Transverse colon (tissue), 4 donors: ENCODE results near the gene MEGF11.

Source experiments
- EP300 ChIP-seq: sonication (generic); formaldehyde crosslinking; IDR thresholded peaks from one replicate; pipeline ENCODE4 v1.6.1; 2017; ENCODE audit warnings: antibody characterized with exemption, low read depth
- POLR2A ChIP-seq: fragments of 450-650 bp; IDR thresholded peaks from one replicate; pipeline ENCODE4 v1.6.1; 2016; ENCODE audit warnings: antibody characterized with exemption, mild to moderate bottlenecking, moderate library complexity
- POLR2AphosphoS5 ChIP-seq, 3 donors: sonication (generic); formaldehyde crosslinking; IDR thresholded peaks; one replicate each; pipeline ENCODE4 v1.6.1; 2016; ENCODE audit warnings: antibody characterized with exemption in 3 of 3
- TF ChIP-seq, protein P1 (sequence below), 5 experiments: fragments of 200-600 bp in 3 of 5; fragments of 450-650 bp in 2 of 5; sonication (generic) in 3 of 5; IDR thresholded peaks; 1 replicate in 2 of 5; 2 replicates in 3 of 5; pipeline ENCODE4 v1.5.1; 2016 to 2017; ENCODE audit warnings: antibody characterized with exemption in 5 of 5, inconsistent platforms in 3 of 5, mild to moderate bottlenecking in 2 of 5, moderate library complexity in 1 of 5

GRCh38 chr15:66030650-66031049, 222.9 kb downstream of the MEGF11 start:
- TF ChIP-seq, protein P1, sequence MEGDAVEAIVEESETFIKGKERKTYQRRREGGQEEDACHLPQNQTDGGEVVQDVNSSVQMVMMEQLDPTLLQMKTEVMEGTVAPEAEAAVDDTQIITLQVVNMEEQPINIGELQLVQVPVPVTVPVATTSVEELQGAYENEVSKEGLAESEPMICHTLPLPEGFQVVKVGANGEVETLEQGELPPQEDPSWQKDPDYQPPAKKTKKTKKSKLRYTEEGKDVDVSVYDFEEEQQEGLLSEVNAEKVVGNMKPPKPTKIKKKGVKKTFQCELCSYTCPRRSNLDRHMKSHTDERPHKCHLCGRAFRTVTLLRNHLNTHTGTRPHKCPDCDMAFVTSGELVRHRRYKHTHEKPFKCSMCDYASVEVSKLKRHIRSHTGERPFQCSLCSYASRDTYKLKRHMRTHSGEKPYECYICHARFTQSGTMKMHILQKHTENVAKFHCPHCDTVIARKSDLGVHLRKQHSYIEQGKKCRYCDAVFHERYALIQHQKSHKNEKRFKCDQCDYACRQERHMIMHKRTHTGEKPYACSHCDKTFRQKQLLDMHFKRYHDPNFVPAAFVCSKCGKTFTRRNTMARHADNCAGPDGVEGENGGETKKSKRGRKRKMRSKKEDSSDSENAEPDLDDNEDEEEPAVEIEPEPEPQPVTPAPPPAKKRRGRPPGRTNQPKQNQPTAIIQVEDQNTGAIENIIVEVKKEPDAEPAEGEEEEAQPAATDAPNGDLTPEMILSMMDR (IDR thresholded peaks at IDR 0.05): no peak
- TF ChIP-seq POLR2AphosphoS5 (IDR thresholded peaks at IDR 0.05) (no peak), EP300 (no peak), POLR2A (no peak)
